ENCODE measurements around the gene CDKN2AIPNL. TPM values are rescaled to one million over a fixed set of nuclear protein-coding genes. Genes with fewer than 3 reads are reported as not detected.

Gene CDKN2AIPNL
- total and polyA plus RNA-seq, 2 of the 13 experiments (the other 11 are each of a cell fraction or from before 2014, with no cell fraction given): 17.4 to 46.5 TPM

DNA sequence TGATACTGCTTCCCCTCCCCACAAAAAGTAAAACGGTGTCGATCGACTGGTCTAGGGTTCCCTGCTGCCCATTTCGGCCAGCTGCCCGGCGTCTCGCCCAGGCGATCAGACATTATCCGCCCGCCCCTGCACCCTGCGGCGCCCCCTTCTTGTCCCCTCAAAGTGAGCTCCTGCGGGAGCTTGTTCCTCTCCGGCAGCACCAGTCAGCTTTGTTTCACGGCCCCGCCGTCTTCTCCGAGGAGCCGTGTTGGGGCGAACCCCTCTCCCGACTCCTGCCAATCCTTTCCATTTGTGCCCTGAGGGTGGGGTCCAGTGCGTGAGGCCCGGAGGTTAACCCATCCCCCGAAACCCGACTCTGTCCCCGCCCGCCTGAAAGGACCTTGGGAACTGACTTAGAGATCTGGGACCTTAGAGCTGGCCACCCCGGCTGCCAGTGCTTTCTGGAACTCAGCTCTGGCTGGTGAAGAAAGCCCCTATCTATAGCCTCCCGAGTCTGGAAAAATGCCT is 39.8 kb downstream of the CDKN2AIPNL start (continued):
- TF ChIP-seq, protein P1, sequence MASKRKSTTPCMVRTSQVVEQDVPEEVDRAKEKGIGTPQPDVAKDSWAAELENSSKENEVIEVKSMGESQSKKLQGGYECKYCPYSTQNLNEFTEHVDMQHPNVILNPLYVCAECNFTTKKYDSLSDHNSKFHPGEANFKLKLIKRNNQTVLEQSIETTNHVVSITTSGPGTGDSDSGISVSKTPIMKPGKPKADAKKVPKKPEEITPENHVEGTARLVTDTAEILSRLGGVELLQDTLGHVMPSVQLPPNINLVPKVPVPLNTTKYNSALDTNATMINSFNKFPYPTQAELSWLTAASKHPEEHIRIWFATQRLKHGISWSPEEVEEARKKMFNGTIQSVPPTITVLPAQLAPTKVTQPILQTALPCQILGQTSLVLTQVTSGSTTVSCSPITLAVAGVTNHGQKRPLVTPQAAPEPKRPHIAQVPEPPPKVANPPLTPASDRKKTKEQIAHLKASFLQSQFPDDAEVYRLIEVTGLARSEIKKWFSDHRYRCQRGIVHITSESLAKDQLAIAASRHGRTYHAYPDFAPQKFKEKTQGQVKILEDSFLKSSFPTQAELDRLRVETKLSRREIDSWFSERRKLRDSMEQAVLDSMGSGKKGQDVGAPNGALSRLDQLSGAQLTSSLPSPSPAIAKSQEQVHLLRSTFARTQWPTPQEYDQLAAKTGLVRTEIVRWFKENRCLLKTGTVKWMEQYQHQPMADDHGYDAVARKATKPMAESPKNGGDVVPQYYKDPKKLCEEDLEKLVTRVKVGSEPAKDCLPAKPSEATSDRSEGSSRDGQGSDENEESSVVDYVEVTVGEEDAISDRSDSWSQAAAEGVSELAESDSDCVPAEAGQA (IDR thresholded peaks at IDR 0.05; ENCODE audit: low read depth): no peak
- TF ChIP-seq, protein P1 (CRISPR knock-in tag; IDR thresholded peaks at IDR 0.05; ENCODE audit: borderline replicate concordance): 0 out of 2 replicates have a peak, but pooled peaks have one; percentile 7
- TF ChIP-seq, protein P2, sequence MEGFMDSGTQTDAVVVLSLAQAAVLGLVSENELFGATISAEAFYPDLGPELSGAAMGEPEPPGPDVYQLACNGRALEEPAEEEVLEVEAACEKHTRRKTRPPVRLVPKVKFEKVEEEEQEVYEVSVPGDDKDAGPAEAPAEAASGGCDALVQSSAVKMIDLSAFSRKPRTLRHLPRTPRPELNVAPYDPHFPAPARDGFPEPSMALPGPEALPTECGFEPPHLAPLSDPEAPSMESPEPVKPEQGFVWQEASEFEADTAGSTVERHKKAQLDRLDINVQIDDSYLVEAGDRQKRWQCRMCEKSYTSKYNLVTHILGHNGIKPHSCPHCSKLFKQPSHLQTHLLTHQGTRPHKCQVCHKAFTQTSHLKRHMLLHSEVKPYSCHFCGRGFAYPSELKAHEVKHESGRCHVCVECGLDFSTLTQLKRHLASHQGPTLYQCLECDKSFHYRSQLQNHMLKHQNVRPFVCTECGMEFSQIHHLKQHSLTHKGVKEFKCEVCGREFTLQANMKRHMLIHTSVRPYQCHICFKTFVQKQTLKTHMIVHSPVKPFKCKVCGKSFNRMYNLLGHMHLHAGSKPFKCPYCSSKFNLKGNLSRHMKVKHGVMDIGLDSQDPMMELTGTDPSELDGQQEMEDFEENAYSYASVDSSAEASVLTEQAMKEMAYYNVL (CRISPR knock-in tag; IDR thresholded peaks at IDR 0.05; ENCODE audit: borderline replicate concordance): no peak
- TF ChIP-seq MYNN (CRISPR knock-in tag; IDR thresholded peaks at IDR 0.05; ENCODE audit: low read depth) (0 out of 2 replicates have a peak, but pooled peaks have one; percentile 67), PHF21A (CRISPR knock-in tag; IDR thresholded peaks at IDR 0.05) (no peak; the same call in 1 of the 2 replicates), JARID2 (CRISPR knock-in tag; IDR thresholded peaks at IDR 0.05; ENCODE audit: insufficient replicate concordance) (no peak), RARG (CRISPR knock-in tag; IDR thresholded peaks at IDR 0.05; ENCODE audit: low read depth) (no peak), NRL (CRISPR knock-in tag; IDR thresholded peaks at IDR 0.05; ENCODE audit: borderline replicate concordance) (peak; percentile 69; the same call in 1 of the 2 replicates), NR2F1 (CRISPR knock-in tag; IDR thresholded peaks at IDR 0.05) (0 out of 4 replicates have a peak, but pooled peaks of 1 of the 2 experiments have one; percentile 5), ZNF678 (CRISPR knock-in tag; IDR thresholded peaks at IDR 0.05) (no peak), TARDBP (CRISPR knock-in tag; IDR thresholded peaks at IDR 0.05) (no peak), PHF8 (CRISPR knock-in tag; IDR thresholded peaks at IDR 0.05) (0 out of 2 replicates have a peak, but pooled peaks have one; percentile 6), ATF7 (IDR thresholded peaks at IDR 0.05) (no peak), ATF7 (CRISPR knock-in tag; IDR thresholded peaks at IDR 0.05) (no peak)
- TF ChIP-seq, protein P3, sequence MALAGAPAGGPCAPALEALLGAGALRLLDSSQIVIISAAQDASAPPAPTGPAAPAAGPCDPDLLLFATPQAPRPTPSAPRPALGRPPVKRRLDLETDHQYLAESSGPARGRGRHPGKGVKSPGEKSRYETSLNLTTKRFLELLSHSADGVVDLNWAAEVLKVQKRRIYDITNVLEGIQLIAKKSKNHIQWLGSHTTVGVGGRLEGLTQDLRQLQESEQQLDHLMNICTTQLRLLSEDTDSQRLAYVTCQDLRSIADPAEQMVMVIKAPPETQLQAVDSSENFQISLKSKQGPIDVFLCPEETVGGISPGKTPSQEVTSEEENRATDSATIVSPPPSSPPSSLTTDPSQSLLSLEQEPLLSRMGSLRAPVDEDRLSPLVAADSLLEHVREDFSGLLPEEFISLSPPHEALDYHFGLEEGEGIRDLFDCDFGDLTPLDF (CRISPR knock-in tag; IDR thresholded peaks at IDR 0.05): no peak
- TF ChIP-seq, protein P4, sequence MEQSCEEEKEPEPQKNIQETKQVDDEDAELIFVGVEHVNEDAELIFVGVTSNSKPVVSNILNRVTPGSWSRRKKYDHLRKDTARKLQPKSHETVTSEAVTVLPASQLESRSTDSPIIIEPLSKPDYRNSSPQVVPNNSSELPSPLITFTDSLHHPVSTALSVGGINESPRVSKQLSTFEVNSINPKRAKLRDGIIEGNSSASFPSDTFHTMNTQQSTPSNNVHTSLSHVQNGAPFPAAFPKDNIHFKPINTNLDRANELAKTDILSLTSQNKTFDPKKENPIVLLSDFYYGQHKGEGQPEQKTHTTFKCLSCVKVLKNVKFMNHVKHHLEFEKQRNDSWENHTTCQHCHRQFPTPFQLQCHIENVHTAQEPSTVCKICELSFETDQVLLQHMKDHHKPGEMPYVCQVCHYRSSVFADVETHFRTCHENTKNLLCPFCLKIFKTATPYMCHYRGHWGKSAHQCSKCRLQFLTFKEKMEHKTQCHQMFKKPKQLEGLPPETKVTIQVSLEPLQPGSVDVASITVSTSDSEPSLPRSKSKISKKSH (CRISPR knock-in tag; IDR thresholded peaks at IDR 0.05; ENCODE audit: borderline replicate concordance): 0 out of 2 replicates have a peak, but pooled peaks have one; percentile 50
- TF ChIP-seq, protein P5, sequence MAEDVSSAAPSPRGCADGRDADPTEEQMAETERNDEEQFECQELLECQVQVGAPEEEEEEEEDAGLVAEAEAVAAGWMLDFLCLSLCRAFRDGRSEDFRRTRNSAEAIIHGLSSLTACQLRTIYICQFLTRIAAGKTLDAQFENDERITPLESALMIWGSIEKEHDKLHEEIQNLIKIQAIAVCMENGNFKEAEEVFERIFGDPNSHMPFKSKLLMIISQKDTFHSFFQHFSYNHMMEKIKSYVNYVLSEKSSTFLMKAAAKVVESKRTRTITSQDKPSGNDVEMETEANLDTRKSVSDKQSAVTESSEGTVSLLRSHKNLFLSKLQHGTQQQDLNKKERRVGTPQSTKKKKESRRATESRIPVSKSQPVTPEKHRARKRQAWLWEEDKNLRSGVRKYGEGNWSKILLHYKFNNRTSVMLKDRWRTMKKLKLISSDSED (CRISPR knock-in tag; IDR thresholded peaks at IDR 0.05): no peak

Measured in HepG2 (cell line).